Mesendoderm (in vitro differentiated cells): ENCODE measurements around the gene ADGRD1.

Experiments used
- DNase-seq: peaks from one replicate; pipeline ENCODE4 v3.0.0; 2013
- H2AK5ac ChIP-seq: 2 replicates; pipeline ENCODE4 v1.6.1; 2013; ENCODE audit warnings: low read length, inconsistent platforms
- H2BK120ac ChIP-seq: 2 replicates; pipeline ENCODE4 v1.6.1; 2013; ENCODE audit warnings: low read depth, mild to moderate bottlenecking, low read length, moderate library complexity, mixed read lengths
- H2BK15ac ChIP-seq: replicated peaks from 2 replicates; pipeline ENCODE4 v1.6.1; 2013; ENCODE audit warnings: low read depth, mild to moderate bottlenecking, moderate library complexity
- H2BK5ac ChIP-seq: 2 replicates; pipeline ENCODE4 v1.6.1; 2013; ENCODE audit warnings: low read length, inconsistent platforms
- H3K18ac ChIP-seq: 2 replicates; pipeline ENCODE4 v1.6.1; 2013; ENCODE audit warnings: mild to moderate bottlenecking, low read length, mixed read lengths
- H3K23ac ChIP-seq: one replicate; pipeline ENCODE4 v1.6.1; 2013; ENCODE audit warnings: low read length
- H3K27ac ChIP-seq: 2 replicates; pipeline ENCODE4 v1.5.1; 2013; ENCODE audit warnings: low read depth, mild to moderate bottlenecking, inconsistent platforms, low read length, moderate library complexity
- H3K27me3 ChIP-seq: 2 replicates; pipeline ENCODE4 v1.6.1; 2013; ENCODE audit warnings: low read length, control low read depth, mild to moderate bottlenecking, inconsistent platforms; ENCODE audit not compliant: insufficient read depth, poor library complexity
- H3K36me3 ChIP-seq: 2 replicates; pipeline ENCODE4 v1.6.1; 2013; ENCODE audit warnings: low read length, inconsistent platforms; ENCODE audit not compliant: control insufficient read depth, insufficient read depth
- H3K4ac ChIP-seq: one replicate; pipeline ENCODE4 v1.6.1; 2013; ENCODE audit warnings: low read depth, mild to moderate bottlenecking, low read length, moderate library complexity
- H3K4me1 ChIP-seq: 2 replicates; pipeline ENCODE4 v1.6.1; 2013; ENCODE audit warnings: low read depth, low read length, inconsistent platforms; ENCODE audit not compliant: control insufficient read depth
- H3K4me2 ChIP-seq: 2 replicates; pipeline ENCODE4 v1.6.1; 2013; ENCODE audit warnings: low read length
- H3K4me3 ChIP-seq: 2 replicates; pipeline ENCODE4 v1.5.1; 2013; ENCODE audit warnings: mild to moderate bottlenecking, low read length
- H3K56ac ChIP-seq: one replicate; pipeline ENCODE4 v1.6.1; 2013; ENCODE audit warnings: low read length
- H3K79me1 ChIP-seq: 2 replicates; pipeline ENCODE4 v1.6.1; 2013; ENCODE audit warnings: low read length, inconsistent platforms
- H3K79me2 ChIP-seq: 2 replicates; pipeline ENCODE4 v1.6.1; 2013; ENCODE audit warnings: mild to moderate bottlenecking, low read length; ENCODE audit not compliant: control insufficient read depth, insufficient read depth
- H3K9ac ChIP-seq: 2 replicates; pipeline ENCODE4 v1.6.1; 2013; ENCODE audit warnings: low read length, inconsistent platforms
- H4K5ac ChIP-seq: one replicate; pipeline ENCODE4 v1.6.1; 2013; ENCODE audit warnings: low read length
- H4K8ac ChIP-seq: one replicate; pipeline ENCODE4 v1.6.1; 2013; ENCODE audit warnings: low read depth, mild to moderate bottlenecking, control low read depth, low read length, moderate library complexity
- WGBS: extraction: QIAGEN DNeasy Blood & Tissue Kit; methylation state at CpG from one replicate; pipeline ENCODE4 v1.1.7; 2013; ENCODE audit warnings: low lambda C conversion rate, missing lambda C conversion rate; ENCODE audit not compliant: insufficient coverage; ENCODE audit errors: extremely low coverage; 5-methylcytosine and 5-hydroxymethylcytosine counted together

The ADGRD1 gene

GRCh38 chr12:130990034-130990433, 36.3 kb downstream of the ADGRD1 start:
- Histone ChIP-seq H3K56ac (no peak overlapping the region), H2BK15ac (no peak overlapping the region), H3K4me2 (no peak overlapping the region), H2BK120ac (no peak overlapping the region), H3K4me1 (no peaks in the 10 kb centered on the region), H3K4me3 (no peak overlapping the region), H3K27me3 (no peaks in the 10 kb centered on the region), H3K79me2 (no peaks in the 10 kb centered on the region), H4K5ac (no peak overlapping the region), H3K23ac (no peak overlapping the region), H3K27ac (no peak overlapping the region), H3K18ac (no peak overlapping the region), H2AK5ac (no peak overlapping the region), H2BK5ac (no peak overlapping the region), H3K9ac (no peak overlapping the region), H3K36me3 (no peaks in the 10 kb centered on the region), H3K79me1 (no peaks in the 10 kb centered on the region), H3K4ac (no peak overlapping the region), H4K8ac (no peak overlapping the region)
- no CpG with 5 or more reads among the region's 8 CpGs for WGBS
- DNase-seq, result no peak

GRCh38 chr12:130992448-130992847, 38.7 kb downstream of the ADGRD1 start:
- no peak overlapping the region for H3K23ac ChIP-seq
- no peaks in the 10 kb centered on the region for H3K79me2 ChIP-seq
- no peak overlapping the region for H2BK5ac ChIP-seq
- no CpG with 5 or more reads among the region's 8 CpGs for WGBS
- H3K4me2 ChIP-seq, result no peak overlapping the region
- no peak overlapping the region for H3K4ac ChIP-seq
- H4K5ac ChIP-seq, result no peak overlapping the region
- no peaks in the 10 kb centered on the region for H3K36me3 ChIP-seq
- no peak overlapping the region for H2AK5ac ChIP-seq
- no peak for DNase-seq
- H4K8ac ChIP-seq, result no peak overlapping the region
- H3K4me1 ChIP-seq, result no peaks in the 10 kb centered on the region
- H2BK120ac ChIP-seq, result no peak overlapping the region
- no peaks in the 10 kb centered on the region for H3K27me3 ChIP-seq
- H3K79me1 ChIP-seq, result no peaks in the 10 kb centered on the region
- H3K4me3 ChIP-seq, result no peak overlapping the region
- no peak overlapping the region for H2BK15ac ChIP-seq
- H3K9ac ChIP-seq, result no peak overlapping the region
- no peak overlapping the region for H3K56ac ChIP-seq
- H3K27ac ChIP-seq, result no peak overlapping the region
- H3K18ac ChIP-seq, result no peak overlapping the region

- H2BK5ac ChIP-seq, result no peak overlapping the region
- no peak overlapping the region for H3K4me3 ChIP-seq
- no peak overlapping the region for H3K27ac ChIP-seq
- H3K79me2 ChIP-seq, result no peaks in the 10 kb centered on the region
- H3K56ac ChIP-seq, result no peak overlapping the region
- no peak overlapping the region for H3K23ac ChIP-seq
- H4K5ac ChIP-seq, result no peak overlapping the region
- no peak overlapping the region for H3K18ac ChIP-seq
- no peak overlapping the region for H2BK15ac ChIP-seq
- no peak overlapping the region for H3K9ac ChIP-seq
- H2BK120ac ChIP-seq, result no peak overlapping the region
- no peak overlapping the region for H3K4me2 ChIP-seq
- no peaks in the 10 kb centered on the region for H3K4me1 ChIP-seq
- H3K36me3 ChIP-seq, result no peaks in the 10 kb centered on the region
- no peak overlapping the region for H3K4ac ChIP-seq
- no peak for DNase-seq
- no CpG with 5 or more reads among the region's 5 CpGs for WGBS
- H4K8ac ChIP-seq, result no peak overlapping the region
- no peaks in the 10 kb centered on the region for H3K79me1 ChIP-seq
- no peak overlapping the region for H2AK5ac ChIP-seq
- no peaks in the 10 kb centered on the region for H3K27me3 ChIP-seq
These were observed 39.4 kb downstream of the ADGRD1 start for GRCh38 chr12:130992979-130993538.

GRCh38 chr12:130993759-130994670, 40.3 kb downstream of the ADGRD1 start:
- no peak overlapping the region for H3K4me2 ChIP-seq
- H3K9ac ChIP-seq, result no peak overlapping the region
- H2BK5ac ChIP-seq, result no peak overlapping the region
- no peak overlapping the region for H3K56ac ChIP-seq
- no peak overlapping the region for H4K8ac ChIP-seq
- H3K27me3 ChIP-seq, result no peaks in the 10 kb centered on the region
- H3K79me2 ChIP-seq, result no peaks in the 10 kb centered on the region
- H3K79me1 ChIP-seq, result no peaks in the 10 kb centered on the region
- no peak for DNase-seq
- H3K18ac ChIP-seq, result no peak overlapping the region
- H4K5ac ChIP-seq, result no peak overlapping the region
- H3K23ac ChIP-seq, result no peak overlapping the region
- no peak overlapping the region for H3K4ac ChIP-seq
- WGBS, result no CpG with 5 or more reads among the region's 32 CpGs
- no peaks in the 10 kb centered on the region for H3K36me3 ChIP-seq
- H3K4me1 ChIP-seq, result no peaks in the 10 kb centered on the region
- H2BK120ac ChIP-seq, result no peak overlapping the region
- H2AK5ac ChIP-seq, result no peak overlapping the region
- no peak overlapping the region for H3K4me3 ChIP-seq
- no peak overlapping the region for H3K27ac ChIP-seq
- no peak overlapping the region for H2BK15ac ChIP-seq

- H3K56ac ChIP-seq, result no peak overlapping the region
- DNase-seq, result no peak
- H3K4me1 ChIP-seq, result no peaks in the 10 kb centered on the region
- H2BK15ac ChIP-seq, result no peak overlapping the region
- H4K5ac ChIP-seq, result no peak overlapping the region
- no peaks in the 10 kb centered on the region for H3K27me3 ChIP-seq
- H3K79me1 ChIP-seq, result no peaks in the 10 kb centered on the region
- H3K18ac ChIP-seq, result no peak overlapping the region
- H4K8ac ChIP-seq, result no peak overlapping the region
- H2AK5ac ChIP-seq, result no peak overlapping the region
- H2BK120ac ChIP-seq, result no peak overlapping the region
- no peak overlapping the region for H3K4me3 ChIP-seq
- H3K79me2 ChIP-seq, result no peaks in the 10 kb centered on the region
- no peak overlapping the region for H2BK5ac ChIP-seq
- H3K23ac ChIP-seq, result no peak overlapping the region
- no peak overlapping the region for H3K4ac ChIP-seq
- no peak overlapping the region for H3K9ac ChIP-seq
- H3K36me3 ChIP-seq, result no peaks in the 10 kb centered on the region
- WGBS, result no CpG with 5 or more reads among the region's 12 CpGs
- no peak overlapping the region for H3K4me2 ChIP-seq
- no peak overlapping the region for H3K27ac ChIP-seq
These were observed 41.2 kb downstream of the ADGRD1 start for GRCh38 chr12:130994821-130995375.
